Measurements from ENCODE around the gene SNRNP27.

SNRNP27 gene

DNA sequence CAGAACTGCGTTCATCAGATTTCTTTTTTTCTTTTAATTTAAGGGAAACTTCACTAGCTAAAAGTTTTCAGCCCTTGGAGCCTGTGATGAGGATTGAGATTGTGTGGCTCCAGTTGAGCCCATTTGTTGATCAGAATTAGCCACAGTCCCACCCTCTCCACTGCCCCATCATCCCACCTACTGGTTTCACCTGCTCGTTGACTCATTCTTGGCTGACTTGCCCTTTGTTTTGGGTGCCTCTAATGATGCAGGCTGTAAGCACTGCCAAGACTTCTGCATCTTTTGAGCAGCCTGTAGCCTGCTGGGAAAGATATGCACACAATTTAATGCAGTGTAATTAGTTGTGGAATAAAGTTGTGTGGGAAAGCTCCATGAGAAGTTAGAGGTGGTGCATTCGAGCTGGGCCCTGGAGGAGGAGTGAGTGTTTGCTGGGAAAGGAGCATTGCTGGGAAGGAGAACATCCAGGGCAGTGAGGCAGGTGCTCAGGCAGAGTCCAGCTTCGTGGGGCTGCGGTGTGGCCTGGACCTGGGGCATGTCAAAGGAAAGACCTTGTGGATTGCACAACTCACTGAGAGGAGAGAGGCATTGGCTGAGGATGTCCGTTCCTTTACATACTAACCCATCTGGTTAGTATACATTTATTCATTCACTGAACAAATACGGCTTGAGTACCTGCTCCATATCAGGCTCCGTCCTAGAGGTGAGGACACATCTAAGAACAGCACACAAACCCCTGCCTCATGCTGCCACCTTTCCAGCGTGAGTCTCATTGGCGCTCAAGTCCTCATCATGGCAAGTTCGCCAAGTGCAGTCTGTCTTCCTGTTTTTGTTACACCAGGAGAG, 49.5 kb downstream of the SNRNP27 start:
- Histone ChIP-seq H3K4me3 (ENCODE audit: low read depth, low read length) (no peak overlapping the region), H3K27me3 (ENCODE audit: insufficient read depth, low read depth, severe bottlenecking) (no peaks in the 10 kb centered on the region), H3K27ac (no peak overlapping the region), H3K36me3 (peaks cover 36% of the 10 kb centered on the region), H3K9me3 (ENCODE audit: severe bottlenecking) (no peaks in the 10 kb centered on the region)
- no peak for DNase-seq
- TF ChIP-seq, protein P1, sequence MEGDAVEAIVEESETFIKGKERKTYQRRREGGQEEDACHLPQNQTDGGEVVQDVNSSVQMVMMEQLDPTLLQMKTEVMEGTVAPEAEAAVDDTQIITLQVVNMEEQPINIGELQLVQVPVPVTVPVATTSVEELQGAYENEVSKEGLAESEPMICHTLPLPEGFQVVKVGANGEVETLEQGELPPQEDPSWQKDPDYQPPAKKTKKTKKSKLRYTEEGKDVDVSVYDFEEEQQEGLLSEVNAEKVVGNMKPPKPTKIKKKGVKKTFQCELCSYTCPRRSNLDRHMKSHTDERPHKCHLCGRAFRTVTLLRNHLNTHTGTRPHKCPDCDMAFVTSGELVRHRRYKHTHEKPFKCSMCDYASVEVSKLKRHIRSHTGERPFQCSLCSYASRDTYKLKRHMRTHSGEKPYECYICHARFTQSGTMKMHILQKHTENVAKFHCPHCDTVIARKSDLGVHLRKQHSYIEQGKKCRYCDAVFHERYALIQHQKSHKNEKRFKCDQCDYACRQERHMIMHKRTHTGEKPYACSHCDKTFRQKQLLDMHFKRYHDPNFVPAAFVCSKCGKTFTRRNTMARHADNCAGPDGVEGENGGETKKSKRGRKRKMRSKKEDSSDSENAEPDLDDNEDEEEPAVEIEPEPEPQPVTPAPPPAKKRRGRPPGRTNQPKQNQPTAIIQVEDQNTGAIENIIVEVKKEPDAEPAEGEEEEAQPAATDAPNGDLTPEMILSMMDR (IDR thresholded peaks at IDR 0.05; ENCODE audit: low read depth, low read length): no peak

DNA sequence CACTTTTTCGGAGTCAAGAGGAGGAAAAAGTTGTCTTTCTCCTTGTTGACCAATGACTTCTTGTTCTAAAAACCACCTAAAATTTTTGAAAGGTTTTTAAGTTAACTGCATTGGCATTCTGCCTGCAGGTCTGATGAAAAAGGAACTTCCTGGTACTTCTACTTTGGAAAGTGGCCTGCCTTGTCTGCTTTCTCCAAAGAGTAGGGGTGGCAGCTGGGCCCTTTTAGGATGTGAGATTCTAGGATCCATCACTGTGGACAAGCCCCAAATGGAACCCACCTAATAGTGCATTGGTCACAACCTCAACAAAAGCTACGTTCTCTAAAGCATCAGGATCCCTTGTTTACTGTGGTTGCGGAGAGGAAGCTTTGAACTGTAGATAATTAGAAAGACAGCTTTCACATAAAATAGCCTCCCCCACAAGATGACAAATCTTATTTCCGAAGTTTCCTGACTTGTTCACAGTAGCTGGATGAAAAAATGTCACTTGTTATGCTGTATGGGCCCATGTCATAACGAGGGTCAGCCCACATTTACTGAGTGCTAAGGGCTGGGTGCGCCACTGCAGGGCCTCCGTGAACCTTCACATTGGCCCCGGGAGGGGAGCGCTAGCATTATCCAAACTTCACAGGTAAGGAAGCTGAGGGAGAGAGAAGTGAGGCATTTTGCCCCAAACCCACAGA, 50.2 kb downstream of the SNRNP27 start:
- no peak overlapping the region for H3K27ac ChIP-seq
- TF ChIP-seq, protein P1 (IDR thresholded peaks at IDR 0.05; ENCODE audit: low read depth, low read length): no peak
- peaks cover 28% of the 10 kb centered on the region for H3K36me3 ChIP-seq
- no peak for DNase-seq
- H3K9me3 ChIP-seq (ENCODE audit: severe bottlenecking): no peaks in the 10 kb centered on the region
- no peaks in the 10 kb centered on the region for H3K27me3 ChIP-seq (ENCODE audit: insufficient read depth, low read depth, severe bottlenecking)
- no peak overlapping the region for H3K4me3 ChIP-seq (ENCODE audit: low read depth, low read length)

DNA sequence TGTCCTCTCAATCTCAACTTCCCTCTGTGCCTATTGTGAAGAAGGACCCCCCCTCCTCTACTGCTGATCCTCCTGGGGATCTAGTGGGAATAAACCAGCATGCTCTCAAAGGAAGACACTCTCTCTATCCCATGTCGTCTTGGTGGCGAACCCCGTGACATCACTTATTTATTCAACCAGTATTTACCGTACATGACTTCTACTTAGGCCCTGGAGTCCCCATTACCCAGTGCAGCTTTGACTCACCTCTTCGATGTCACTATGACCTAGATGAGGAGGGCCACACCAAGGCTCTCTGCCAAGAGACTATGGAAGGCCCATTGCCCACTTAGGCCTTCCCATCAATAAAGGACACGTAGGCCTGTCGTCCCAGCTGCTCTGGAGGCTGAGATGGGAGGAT, 51.0 kb downstream of the SNRNP27 start:
- Histone ChIP-seq H3K4me3 (ENCODE audit: low read depth, low read length) (no peak overlapping the region), H3K9me3 (ENCODE audit: severe bottlenecking) (no peaks in the 10 kb centered on the region), H3K27ac (no peak overlapping the region), H3K27me3 (ENCODE audit: insufficient read depth, low read depth, severe bottlenecking) (no peaks in the 10 kb centered on the region), H3K36me3 (peaks cover 22% of the 10 kb centered on the region)
- no peak for DNase-seq
- TF ChIP-seq, protein P1 (IDR thresholded peaks at IDR 0.05; ENCODE audit: low read depth, low read length): no peak

DNA sequence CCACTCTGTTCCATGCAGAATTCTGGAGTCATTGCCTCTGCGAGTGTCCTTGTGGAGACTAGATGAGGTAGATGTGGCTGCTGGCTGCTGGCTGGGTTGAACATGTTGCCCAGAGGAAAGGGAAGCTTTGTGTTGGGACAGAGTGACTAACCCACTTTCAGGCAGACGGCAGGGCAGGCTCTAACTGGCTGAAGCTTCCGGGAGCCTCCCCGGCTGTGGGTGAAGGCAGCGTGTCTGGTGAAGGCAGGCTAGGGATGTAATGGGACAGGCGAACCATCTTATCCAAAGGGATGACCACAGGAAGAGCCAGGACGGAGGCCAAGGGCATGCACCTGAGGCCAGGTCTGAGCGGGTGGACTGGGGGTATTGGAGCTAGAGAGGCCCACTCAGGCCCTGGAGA, 51.7 kb downstream of the SNRNP27 start:
- Histone ChIP-seq H3K36me3 (peaks cover 15% of the 10 kb centered on the region), H3K27ac (no peak overlapping the region), H3K4me3 (ENCODE audit: low read depth, low read length) (no peak overlapping the region), H3K27me3 (ENCODE audit: insufficient read depth, low read depth, severe bottlenecking) (no peaks in the 10 kb centered on the region), H3K9me3 (ENCODE audit: severe bottlenecking) (no peaks in the 10 kb centered on the region)
- TF ChIP-seq, protein P1 (IDR thresholded peaks at IDR 0.05; ENCODE audit: low read depth, low read length): no peak
- DNase-seq: no peak

DNA sequence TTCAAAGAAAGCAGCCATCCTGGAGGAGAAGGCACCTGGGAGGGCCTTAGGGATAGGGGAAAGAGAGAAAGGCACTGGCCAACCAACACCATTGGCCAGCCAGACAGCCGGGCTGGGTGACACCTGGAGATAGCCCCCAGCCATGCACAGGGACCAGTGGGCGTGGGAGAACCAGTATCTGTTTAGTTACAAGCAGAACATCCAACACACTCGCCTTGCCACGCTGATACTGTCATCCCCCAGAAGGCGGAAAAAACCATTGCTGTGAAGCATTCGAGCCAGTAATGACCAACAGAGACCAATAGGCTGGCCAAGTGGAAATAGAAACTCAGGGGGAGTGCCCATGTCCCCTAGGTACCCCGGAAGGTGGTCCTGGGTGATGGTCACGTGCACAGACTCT, 52.2 kb downstream of the SNRNP27 start:
- Histone ChIP-seq H3K27me3 (ENCODE audit: insufficient read depth, low read depth, severe bottlenecking) (no peaks in the 10 kb centered on the region), H3K36me3 (peaks cover 14% of the 10 kb centered on the region), H3K9me3 (ENCODE audit: severe bottlenecking) (no peaks in the 10 kb centered on the region), H3K27ac (no peak overlapping the region), H3K4me3 (ENCODE audit: low read depth, low read length) (no peak overlapping the region)
- TF ChIP-seq, protein P1 (IDR thresholded peaks at IDR 0.05; ENCODE audit: low read depth, low read length): no peak
- DNase-seq: no peak
